ENCODE results near the gene ZCCHC7.

GRCh38 chr9:37187713-37188439, 67.5 kb downstream of the ZCCHC7 start:
- TF ChIP-seq CTCF (IDR thresholded peaks at IDR 0.05; ENCODE audit: insufficient read depth, low read length), result no peak
- TF ChIP-seq POLR2AphosphoS5 (IDR thresholded peaks at IDR 0.05; ENCODE audit: low read depth), result no peak
- TF ChIP-seq GABPA (IDR thresholded peaks at IDR 0.05; ENCODE audit: low read depth), result no peak
- no peak for TF ChIP-seq REST (IDR thresholded peaks at IDR 0.05; ENCODE audit: insufficient replicate concordance, low read depth)
- TF ChIP-seq SPI1 (IDR thresholded peaks at IDR 0.05; ENCODE audit: borderline replicate concordance, low read depth), result no peak

All from HL-60 (cell line).